IPS-18c (cell line): ENCODE results near the gene DGCR6L.
"Not testable (repeated sequence)": the region's sequence is repeated elsewhere in the genome, so short reads cannot be mapped to it uniquely, and the experiment has no call there.

Experiments
- H3K4me3 ChIP-seq: 2 replicates; pipeline ENCODE4 v1.7.0; 2013; ENCODE audit warnings: low read depth, mild to moderate bottlenecking, low read length, moderate library complexity; ENCODE audit not compliant: insufficient read depth
- H3K9me3 ChIP-seq: one replicate; pipeline ENCODE4 v1.6.1; 2013; ENCODE audit warnings: mild to moderate bottlenecking, low read length, moderate library complexity; ENCODE audit not compliant: control insufficient read depth, insufficient read depth

Gene DGCR6L

GRCh38 chr22:20319745-20320658, at the start of gene DGCR6L:
Gene DGCR6L (minus strand): TSS chr22:20320060. CDS start chr22:20319988, 72 bp downstream.
- H3K9me3 ChIP-seq: no peaks in the 10 kb centered on the region
- peak within 1 kb of the TSS; percentile 90 for H3K4me3 ChIP-seq

GRCh38 chr22:20368875-20369274, 49.0 kb upstream of the DGCR6L start:
- not testable (repeated sequence) for H3K9me3 ChIP-seq, H3K4me3 ChIP-seq

GRCh38 chr22:20366841-20367240, 47.0 kb upstream of the DGCR6L start:
- not testable (repeated sequence) for H3K4me3 ChIP-seq

GRCh38 chr22:20364335-20365260, 44.7 kb upstream of the DGCR6L start:
- H3K9me3 ChIP-seq, H3K4me3 ChIP-seq: not testable (repeated sequence)

More at GRCh38 chr22:20366841-20367240, 47.0 kb upstream of the DGCR6L start:
- H3K9me3 ChIP-seq: not testable (repeated sequence)

- not testable (repeated sequence) for H3K9me3 ChIP-seq, H3K4me3 ChIP-seq
Observed at GRCh38 chr22:20362403-20362802, 42.5 kb upstream of the DGCR6L start.

GRCh38 chr22:20361752-20362229, 41.9 kb upstream of the DGCR6L start:
- H3K4me3 ChIP-seq, H3K9me3 ChIP-seq: not testable (repeated sequence)

- H3K9me3 ChIP-seq, H3K4me3 ChIP-seq: not testable (repeated sequence)
Observed at GRCh38 chr22:20360866-20361751, 41.2 kb upstream of the DGCR6L start.

GRCh38 chr22:20360261-20360660, 40.4 kb upstream of the DGCR6L start:
- H3K9me3 ChIP-seq, H3K4me3 ChIP-seq: not testable (repeated sequence)

- not testable (repeated sequence) for H3K9me3 ChIP-seq, H3K4me3 ChIP-seq
Observed at GRCh38 chr22:20358503-20359239, 38.8 kb upstream of the DGCR6L start.

- H3K9me3 ChIP-seq: not testable (repeated sequence)
Observed at GRCh38 chr22:20357967-20358366, 38.1 kb upstream of the DGCR6L start.

GRCh38 chr22:20356906-20357305, 37.0 kb upstream of the DGCR6L start:
- not testable (repeated sequence) for H3K9me3 ChIP-seq

More at GRCh38 chr22:20357967-20358366, 38.1 kb upstream of the DGCR6L start:
- H3K4me3 ChIP-seq: not testable (repeated sequence)

GRCh38 chr22:20355939-20356636, 36.2 kb upstream of the DGCR6L start:
- not testable (repeated sequence) for H3K4me3 ChIP-seq, H3K9me3 ChIP-seq

More at GRCh38 chr22:20356906-20357305, 37.0 kb upstream of the DGCR6L start:
- H3K4me3 ChIP-seq: not testable (repeated sequence)

GRCh38 chr22:20354238-20354975, 34.5 kb upstream of the DGCR6L start:
- no peak overlapping the region for H3K4me3 ChIP-seq
- H3K9me3 ChIP-seq: no peaks in the 10 kb centered on the region

- not testable (repeated sequence) for H3K9me3 ChIP-seq, H3K4me3 ChIP-seq
Observed at GRCh38 chr22:20352536-20352935, 32.7 kb upstream of the DGCR6L start.

- not testable (repeated sequence) for H3K9me3 ChIP-seq, H3K4me3 ChIP-seq
Observed at GRCh38 chr22:20346553-20346952, 26.7 kb upstream of the DGCR6L start.
